Caco-2 (cell line): ENCODE results near the gene CABLES2. TPM values are rescaled to one million over a fixed set of nuclear protein-coding genes. Genes with fewer than 3 reads are reported as not detected.

Experiments used
- Bru-seq: library from RNA; stranded (reverse); fragments of 400-500 nt; gene quantifications from one replicate; lab custom pipeline; 2021; lab: Mats Ljungman, UMichigan
- BruChase-seq, 2 experiments: library from RNA; stranded (reverse); fragments of 400-500 nt; gene quantifications; one replicate each; lab custom pipeline; 2021; lab: Mats Ljungman, UMichigan
- BruUV-seq: library from RNA; stranded (reverse); fragments of 400-500 nt; replicated peaks from 2 replicates; lab custom pipeline; 2021; lab: Mats Ljungman, UMichigan
- CTCF ChIA-PET: fragments of 300-600 bp; sonication (Branson Sonifier 250); formaldehyde crosslinking; loops from one replicate; lab custom pipeline; 2022; ENCODE audit warnings: antibody characterized with exemption; lab: Charles Lee
- POLR2A ChIA-PET: fragments of 300-600 bp; sonication (Branson Sonifier 250); formaldehyde crosslinking; loops from one replicate; lab custom pipeline; 2022; ENCODE audit warnings: antibody characterized with exemption; lab: Charles Lee
- DNase-seq, 2 experiments: peaks; one replicate each; pipeline versions ENCODE4 v3.0.0 to v3.0.0-alpha.2; 2020 to 2022
- H3K27me3 ChIP-seq: replicated peaks from 2 replicates; pipeline ENCODE4 v1.6.0; 2011; ENCODE audit warnings: low read length; ENCODE audit not compliant: control insufficient read depth, insufficient read depth
- H3K36me3 ChIP-seq: 2 replicates; pipeline ENCODE4 v1.5.1; 2011; ENCODE audit warnings: low read length; ENCODE audit not compliant: control insufficient read depth, insufficient read depth
- H3K4me1 ChIP-seq: fragments of 250-450 bp; sonication (Bioruptor Pico); 2 replicates; pipeline ENCODE4 v1.5.1; 2020; ENCODE audit warnings: mild to moderate bottlenecking
- H3K4me3 ChIP-seq: 2 replicates; pipeline ENCODE4 v1.5.1; 2011; ENCODE audit warnings: low read depth, mild to moderate bottlenecking, control low read depth, low read length
- H3K9me3 ChIP-seq: fragments of 250-450 bp; sonication (Bioruptor Pico); 2 replicates; pipeline ENCODE4 v1.5.1; 2020; ENCODE audit warnings: mild to moderate bottlenecking, moderate library complexity
- H3K27ac Mint-ChIP-seq: one replicate; pipeline ENCODE4 v1.8.0; 2022; ENCODE audit warnings: mixed read lengths; ENCODE audit not compliant: unreplicated experiment
- H3K27me3 Mint-ChIP-seq: one replicate; pipeline ENCODE4 v1.8.0; 2022; ENCODE audit warnings: mixed read lengths; ENCODE audit not compliant: insufficient read depth, unreplicated experiment
- H3K36me3 Mint-ChIP-seq: one replicate; pipeline ENCODE4 v1.8.0; 2022; ENCODE audit warnings: mild to moderate bottlenecking, mixed read lengths; ENCODE audit not compliant: insufficient read depth, unreplicated experiment
- H3K4me1 Mint-ChIP-seq: one replicate; pipeline ENCODE4 v1.8.0; 2022; ENCODE audit warnings: low read depth, mixed read lengths; ENCODE audit not compliant: unreplicated experiment
- H3K4me3 Mint-ChIP-seq: one replicate; pipeline ENCODE4 v1.8.0; 2022; ENCODE audit warnings: mild to moderate bottlenecking, moderate library complexity, mixed read lengths; ENCODE audit not compliant: unreplicated experiment
- H3K9me3 Mint-ChIP-seq: one replicate; pipeline ENCODE4 v1.8.0; 2022; ENCODE audit warnings: mixed read lengths; ENCODE audit not compliant: unreplicated experiment
- intact Hi-C: fragments of 100-400 bp; cut with micrococcal nuclease; formaldehyde crosslinking; loops from one replicate; pipeline ENCODE4 v1.10.0; 2022; ENCODE audit not compliant: unreplicated experiment
- long read RNA-seq: library from polyadenylated mRNA; stranded (forward); transcript quantifications from one replicate; pipeline ENCODE4 v2.0.0, GENCODE V29; 2022
- total RNA-seq: library from RNA; stranded (reverse); gene quantifications from 2 replicates; pipeline ENCODE4 v1.2.3, GENCODE V29; 2022
- TF ChIP-seq, protein P1 (sequence below), 2 experiments: fragments of 200-600 bp in 1 of 2; IDR thresholded peaks; 1 replicate in 1 of 2; 2 replicates in 1 of 2; pipeline versions ENCODE4 v1.5.1 to v1.8.0; 2011 to 2022; ENCODE audit warnings: antibody characterized with exemption in 1 of 2, control low read depth in 1 of 2, inconsistent platforms in 1 of 2, low read depth in 1 of 2, low read length in 1 of 2, mild to moderate bottlenecking in 1 of 2, moderate library complexity in 1 of 2; ENCODE audit not compliant: insufficient read depth in 1 of 2, severe bottlenecking in 1 of 2, unreplicated experiment in 1 of 2

The CABLES2 gene, protein sequence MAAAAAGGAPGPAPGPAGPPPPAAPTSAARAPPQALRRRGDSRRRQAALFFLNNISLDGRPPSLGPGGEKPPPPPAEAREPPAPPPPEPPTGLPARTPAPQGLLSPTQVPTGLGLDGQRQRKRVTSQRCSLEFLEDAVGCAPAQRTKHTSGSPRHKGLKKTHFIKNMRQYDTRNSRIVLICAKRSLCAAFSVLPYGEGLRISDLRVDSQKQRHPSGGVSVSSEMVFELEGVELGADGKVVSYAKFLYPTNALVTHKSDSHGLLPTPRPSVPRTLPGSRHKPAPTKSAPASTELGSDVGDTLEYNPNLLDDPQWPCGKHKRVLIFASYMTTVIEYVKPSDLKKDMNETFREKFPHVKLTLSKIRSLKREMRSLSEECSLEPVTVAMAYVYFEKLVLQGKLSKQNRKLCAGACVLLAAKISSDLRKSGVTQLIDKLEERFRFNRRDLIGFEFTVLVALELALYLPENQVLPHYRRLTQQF
- total RNA-seq (30.7 and 36.4 TPM in 2 replicates), Bru-seq, nascent RNA (percentile 68 among the genes with signal in this experiment), BruChase-seq, experiment 1, labeled RNA remaining after a 2-hour chase (percentile 81 among the genes with signal in this experiment), BruChase-seq, experiment 2, labeled RNA remaining after a 6-hour chase (percentile 91 among the genes with signal in this experiment)
- long read RNA-seq, transcript CABLES2-201 (10 exons, 3,785 nt): major isoform, 64 of 85 reads
- long read RNA-seq, partial matches to known transcripts: 10 of 85 reads
- long read RNA-seq, other reads (novel, unspliced or antisense): 11 of 85 reads

- peaks cover 9% of the 10 kb centered on the region for H3K36me3 ChIP-seq
- intact Hi-C loops: loop anchor here (2.0 to 10.0 kb wide), 5 partner anchors 17 to 263 kb away; partner anchors contain the start of genes PSMA7 and SS18L1
- TF ChIP-seq, protein P1, sequence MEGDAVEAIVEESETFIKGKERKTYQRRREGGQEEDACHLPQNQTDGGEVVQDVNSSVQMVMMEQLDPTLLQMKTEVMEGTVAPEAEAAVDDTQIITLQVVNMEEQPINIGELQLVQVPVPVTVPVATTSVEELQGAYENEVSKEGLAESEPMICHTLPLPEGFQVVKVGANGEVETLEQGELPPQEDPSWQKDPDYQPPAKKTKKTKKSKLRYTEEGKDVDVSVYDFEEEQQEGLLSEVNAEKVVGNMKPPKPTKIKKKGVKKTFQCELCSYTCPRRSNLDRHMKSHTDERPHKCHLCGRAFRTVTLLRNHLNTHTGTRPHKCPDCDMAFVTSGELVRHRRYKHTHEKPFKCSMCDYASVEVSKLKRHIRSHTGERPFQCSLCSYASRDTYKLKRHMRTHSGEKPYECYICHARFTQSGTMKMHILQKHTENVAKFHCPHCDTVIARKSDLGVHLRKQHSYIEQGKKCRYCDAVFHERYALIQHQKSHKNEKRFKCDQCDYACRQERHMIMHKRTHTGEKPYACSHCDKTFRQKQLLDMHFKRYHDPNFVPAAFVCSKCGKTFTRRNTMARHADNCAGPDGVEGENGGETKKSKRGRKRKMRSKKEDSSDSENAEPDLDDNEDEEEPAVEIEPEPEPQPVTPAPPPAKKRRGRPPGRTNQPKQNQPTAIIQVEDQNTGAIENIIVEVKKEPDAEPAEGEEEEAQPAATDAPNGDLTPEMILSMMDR (IDR thresholded peaks at IDR 0.05; ENCODE audit: insufficient read depth in 1 of 2, low read depth in 1 of 2, low read length in 1 of 2, severe bottlenecking in 1 of 2, unreplicated experiment in 1 of 2): peak in 1 of 2 experiments; percentile 54
- Mint-ChIP-seq H3K36me3 (peaks cover 86% of the 10 kb centered on the region), H3K27ac (peak within 1 kb of the TSS; percentile 83), H3K4me3 (peak within 1 kb of the TSS; percentile 78), H3K27me3 (no peaks in the 10 kb centered on the region), H3K9me3 (no peaks in the 10 kb centered on the region), H3K4me1 (peaks cover 41% of the 10 kb centered on the region)
- POLR2A ChIA-PET: interaction anchor here (0.5 to 0.7 kb wide), 5 partner anchors 17 to 389 kb away, joined by 3 to 11 read pairs (median 4); partner anchors contain the start of genes MRGBP, RBBP8NL and RPS21
- CTCF ChIA-PET: interaction anchor here (0.6 to 1.1 kb wide), 5 partner anchors 23 to 210 kb away, joined by 3 to 6 read pairs (median 4); partner anchors contain the start of gene ADRM1
- peak within 1 kb of the TSS; percentile 95 for H3K4me3 ChIP-seq
- peak; percentile 99 to 100 for DNase-seq
- BruUV-seq: no TSS peak
- peaks cover 58% of the 10 kb centered on the region for H3K4me1 ChIP-seq
- no peaks in the 10 kb centered on the region for H3K27me3 ChIP-seq
- H3K9me3 ChIP-seq: no peaks in the 10 kb centered on the region
Observed at GRCh38 chr20:62407221-62407992, at the start of gene CABLES2. Gene CABLES2, minus strand, starts transcription at chr20:62407285. Its CDS starts 9 bp downstream, at chr20:62407276.

DNA sequence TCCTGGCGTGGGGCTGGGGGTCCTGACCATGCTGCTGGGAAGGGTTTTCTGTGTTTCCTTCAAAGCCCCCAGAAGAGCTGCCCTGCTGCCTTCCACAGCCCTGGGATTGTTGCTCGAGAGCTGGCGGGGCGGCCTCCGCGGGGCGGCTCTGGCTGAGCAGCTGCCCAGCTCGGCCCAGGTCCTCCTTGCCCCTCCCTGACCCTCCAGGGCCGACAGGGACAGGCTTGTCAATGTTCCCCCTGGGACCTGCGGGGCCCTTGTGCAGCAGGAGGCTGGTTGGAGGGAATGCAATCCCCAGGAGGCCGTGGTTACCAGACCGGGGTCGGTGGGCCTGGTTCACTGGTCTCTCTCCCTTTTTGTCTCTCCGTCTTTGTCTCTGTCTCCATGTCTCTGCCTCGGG, 48.8 kb upstream of the CABLES2 start:
- Mint-ChIP-seq H3K27ac (no peak overlapping the region), H3K9me3 (no peaks in the 10 kb centered on the region), H3K36me3 (no peaks in the 10 kb centered on the region), H3K27me3 (no peaks in the 10 kb centered on the region), H3K4me1 (peaks cover 13% of the 10 kb centered on the region), H3K4me3 (no peak overlapping the region)
- Histone ChIP-seq H3K9me3 (no peaks in the 10 kb centered on the region), H3K36me3 (no peaks in the 10 kb centered on the region), H3K4me3 (no peak overlapping the region), H3K27me3 (no peaks in the 10 kb centered on the region), H3K4me1 (peaks cover 40% of the 10 kb centered on the region)
- no TSS peak for BruUV-seq
- ChIA-PET POLR2A (no interaction called here), CTCF (no interaction called here)
- TF ChIP-seq, protein P1 (IDR thresholded peaks at IDR 0.05; ENCODE audit: insufficient read depth in 1 of 2, low read depth in 1 of 2, low read length in 1 of 2, severe bottlenecking in 1 of 2, unreplicated experiment in 1 of 2): no peak
- intact Hi-C loops: no loop called here
- DNase-seq: no peak
